NB4 (cell line): ENCODE measurements around the gene BMP7.

ENCODE experiments used
- DNase-seq: peaks from one replicate; pipeline ENCODE4 v3.0.0; 2010; ENCODE audit warnings: low read depth
- H3K4me3 ChIP-seq: one replicate; pipeline ENCODE4 v1.5.1; 2011; ENCODE audit warnings: mild to moderate bottlenecking, low read depth, low read length, moderate library complexity
- MYC ChIP-seq: IDR thresholded peaks from 2 replicates; pipeline ENCODE4 v1.6.1; 2011; ENCODE audit warnings: low read depth, low read length
- POLR2A ChIP-seq: IDR thresholded peaks from 2 replicates; pipeline ENCODE4 v1.6.1; 2011; ENCODE audit warnings: mild to moderate bottlenecking; ENCODE audit not compliant: insufficient read length; ENCODE audit errors: extremely low read depth
- TF ChIP-seq, protein P1 (sequence below): IDR thresholded peaks from 2 replicates; pipeline ENCODE4 v1.6.1; 2011; ENCODE audit warnings: low read depth, low read length
- TF ChIP-seq, protein P2 (sequence below): IDR thresholded peaks from one replicate; pipeline ENCODE4 v1.5.1; 2012; ENCODE audit warnings: low read depth, low read length

BMP7 gene

DNA sequence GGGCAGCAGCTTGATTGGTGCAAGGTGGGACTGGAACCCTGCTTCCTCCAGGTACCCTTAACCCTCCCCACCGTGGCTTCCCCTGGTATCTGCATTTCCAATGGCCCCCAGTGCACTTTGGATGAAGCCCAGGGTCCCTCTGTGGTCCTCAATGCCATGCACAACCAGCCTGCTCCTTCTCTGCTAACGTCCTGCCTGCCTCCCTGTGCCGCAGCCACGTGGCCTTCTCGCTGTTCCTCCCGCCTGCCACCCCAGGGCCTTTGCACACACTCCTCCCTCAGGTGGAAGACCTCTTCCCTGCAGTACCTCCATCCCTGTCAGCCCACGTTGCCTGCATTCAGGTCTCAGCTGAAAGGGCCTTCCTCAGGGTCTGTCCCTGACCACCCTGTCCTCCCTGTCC, 101.6 kb downstream of the BMP7 start:
- TF ChIP-seq MYC (no peak), POLR2A (no peak)
- TF ChIP-seq, protein P1, sequence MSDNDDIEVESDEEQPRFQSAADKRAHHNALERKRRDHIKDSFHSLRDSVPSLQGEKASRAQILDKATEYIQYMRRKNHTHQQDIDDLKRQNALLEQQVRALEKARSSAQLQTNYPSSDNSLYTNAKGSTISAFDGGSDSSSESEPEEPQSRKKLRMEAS = no peak
- TF ChIP-seq, protein P2, sequence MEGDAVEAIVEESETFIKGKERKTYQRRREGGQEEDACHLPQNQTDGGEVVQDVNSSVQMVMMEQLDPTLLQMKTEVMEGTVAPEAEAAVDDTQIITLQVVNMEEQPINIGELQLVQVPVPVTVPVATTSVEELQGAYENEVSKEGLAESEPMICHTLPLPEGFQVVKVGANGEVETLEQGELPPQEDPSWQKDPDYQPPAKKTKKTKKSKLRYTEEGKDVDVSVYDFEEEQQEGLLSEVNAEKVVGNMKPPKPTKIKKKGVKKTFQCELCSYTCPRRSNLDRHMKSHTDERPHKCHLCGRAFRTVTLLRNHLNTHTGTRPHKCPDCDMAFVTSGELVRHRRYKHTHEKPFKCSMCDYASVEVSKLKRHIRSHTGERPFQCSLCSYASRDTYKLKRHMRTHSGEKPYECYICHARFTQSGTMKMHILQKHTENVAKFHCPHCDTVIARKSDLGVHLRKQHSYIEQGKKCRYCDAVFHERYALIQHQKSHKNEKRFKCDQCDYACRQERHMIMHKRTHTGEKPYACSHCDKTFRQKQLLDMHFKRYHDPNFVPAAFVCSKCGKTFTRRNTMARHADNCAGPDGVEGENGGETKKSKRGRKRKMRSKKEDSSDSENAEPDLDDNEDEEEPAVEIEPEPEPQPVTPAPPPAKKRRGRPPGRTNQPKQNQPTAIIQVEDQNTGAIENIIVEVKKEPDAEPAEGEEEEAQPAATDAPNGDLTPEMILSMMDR = no peak
- no peak overlapping the region for H3K4me3 ChIP-seq
- DNase-seq = no peak

DNA sequence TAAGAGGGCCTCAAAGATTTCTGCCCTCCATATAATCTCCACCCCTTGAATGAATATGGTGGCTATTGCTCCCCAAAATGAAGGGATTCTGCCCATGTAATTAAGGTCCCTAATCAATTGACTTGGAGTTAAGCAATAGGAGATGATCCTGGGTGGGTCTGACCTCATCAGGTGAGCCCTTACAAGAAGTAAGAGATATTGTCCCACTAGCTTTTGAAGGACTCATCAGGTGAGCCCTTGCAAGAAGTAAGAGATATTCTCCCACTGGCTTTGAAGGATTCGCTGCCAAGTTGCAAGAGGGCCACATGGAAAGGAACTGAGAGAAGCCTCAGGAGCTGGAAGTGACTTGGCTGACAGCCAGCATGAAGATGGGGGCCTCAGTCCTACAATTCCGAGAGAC, 103.4 kb downstream of the BMP7 start:
- DNase-seq = no peak
- H3K4me3 ChIP-seq = no peak overlapping the region
- TF ChIP-seq POLR2A = no peak
- TF ChIP-seq MYC = no peak
- TF ChIP-seq, protein P1 = no peak
- TF ChIP-seq, protein P2 = no peak

DNA sequence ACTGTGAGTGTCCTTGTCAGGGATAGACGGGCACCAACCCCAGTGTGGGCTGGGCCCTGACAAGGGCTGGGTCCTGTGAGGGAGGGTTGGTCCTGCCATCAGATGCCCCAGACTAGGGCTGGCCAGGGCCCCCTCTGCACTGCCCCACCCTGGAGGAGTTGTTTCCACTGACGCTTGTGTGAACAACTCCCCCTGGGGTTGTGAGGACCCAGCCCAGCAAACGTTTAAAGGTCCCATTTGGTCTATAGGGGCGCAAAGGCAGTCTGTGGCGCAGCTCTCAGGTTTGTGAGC, 104.1 kb downstream of the BMP7 start:
- TF ChIP-seq, protein P1 = no peak
- no peak for TF ChIP-seq MYC
- TF ChIP-seq, protein P2 = no peak
- no peak for TF ChIP-seq POLR2A
- H3K4me3 ChIP-seq = no peak overlapping the region

DNA sequence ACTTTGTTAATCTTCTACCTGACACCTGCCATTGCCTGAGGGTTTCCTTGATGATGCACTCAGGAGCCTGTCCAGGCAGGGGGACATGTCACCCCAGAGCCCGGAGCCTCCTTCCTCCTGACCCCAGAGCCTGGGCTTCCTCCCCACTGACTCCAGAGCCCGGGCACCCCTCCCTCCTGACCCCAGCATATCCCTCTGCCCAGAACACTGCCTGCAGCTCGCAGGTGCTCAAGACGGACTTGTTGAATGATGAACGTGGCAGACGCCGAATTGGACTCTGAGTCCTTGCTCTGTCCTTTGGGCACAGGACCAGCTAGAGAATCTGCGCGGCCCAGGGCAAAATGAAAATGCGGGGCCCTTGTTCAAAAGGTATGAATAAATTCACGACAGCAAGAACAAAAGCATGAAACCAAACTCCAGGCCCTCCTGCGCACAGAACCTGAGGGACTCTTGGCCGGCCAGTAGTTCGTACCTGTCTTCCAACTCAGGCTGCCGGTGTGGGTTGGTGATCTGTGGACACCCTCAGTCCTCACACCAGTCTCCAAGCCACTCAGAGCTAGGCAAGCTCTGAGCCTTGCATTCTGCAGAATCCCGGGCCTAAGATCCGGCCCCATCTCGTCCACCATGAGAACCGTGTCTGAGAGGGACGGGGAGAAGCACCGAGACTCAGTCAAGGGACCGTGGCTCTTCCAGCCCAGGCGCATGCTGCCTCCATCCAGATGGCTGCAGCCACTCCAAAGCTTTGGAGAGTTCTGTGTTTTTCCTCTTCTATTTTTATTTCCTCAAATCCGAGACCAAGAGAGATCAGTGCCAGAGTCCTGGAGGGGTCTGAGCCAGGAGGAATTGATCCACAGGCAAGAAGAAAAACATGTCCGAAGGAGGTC, 104.7 kb downstream of the BMP7 start:
- no peak for DNase-seq
- H3K4me3 ChIP-seq = no peak overlapping the region
- TF ChIP-seq, protein P1 = no peak
- TF ChIP-seq, protein P2 = no peak

More for the DNA sequence above, 104.1 kb downstream of the BMP7 start:
- DNase-seq = no peak

DNA sequence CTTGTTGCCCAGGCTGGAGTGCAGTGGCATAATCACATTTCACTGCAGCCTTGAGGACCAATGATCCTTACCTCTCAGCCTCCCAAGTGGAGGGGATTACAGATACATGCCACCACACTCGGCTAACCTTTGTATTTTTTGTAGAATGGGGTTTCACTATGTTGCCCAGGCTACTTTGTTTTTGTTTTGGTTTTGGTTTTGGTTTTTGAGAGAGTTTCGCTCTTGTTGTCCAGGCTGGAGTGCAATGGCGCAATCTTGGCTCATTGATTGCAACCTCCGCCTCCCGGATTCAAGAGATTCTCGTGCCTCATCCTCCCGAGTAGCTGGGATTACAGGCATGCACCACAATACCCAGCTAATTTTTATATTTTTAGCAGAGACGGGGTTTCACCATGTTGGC, 105.5 kb downstream of the BMP7 start:
- TF ChIP-seq, protein P1 = no peak
- TF ChIP-seq MYC = no peak
- TF ChIP-seq, protein P2 = no peak
- DNase-seq = no peak
- no peak overlapping the region for H3K4me3 ChIP-seq
